Upper lobe of left lung (tissue), 6 donors: ENCODE results near the gene SIMC1. TPM values are rescaled to one million over a fixed set of nuclear protein-coding genes. Genes with fewer than 3 reads are reported as not detected.

Experiments
- ATAC-seq, 2 donors: fragments of 200-7000 bp; cut with Tn5 transposase; one replicate each; pipeline ENCODE4 v1.9.1; 2022; ENCODE audit warnings: mild to moderate bottlenecking in 2 of 2, moderate library complexity in 2 of 2; ENCODE audit not compliant: low FRiP score in 2 of 2
- DNase-seq, 2 donors: peaks; one replicate each; pipeline ENCODE4 v3.0.0-alpha.2; 2019 to 2020
- H3K27ac ChIP-seq, 4 donors: fragments of 200-600 bp; sonication (generic); one replicate each; pipeline ENCODE4 v1.5.1; 2016 to 2019
- H3K27me3 ChIP-seq, 4 donors: fragments of 200-600 bp; sonication (generic); one replicate each; pipeline ENCODE4 v1.5.1; 2017 to 2019
- H3K36me3 ChIP-seq, 4 donors: fragments of 200-600 bp; sonication (generic); one replicate each; pipeline ENCODE4 v1.5.1; 2016 to 2019
- H3K4me1 ChIP-seq, 4 donors: fragments of 200-600 bp; sonication (generic); one replicate each; pipeline ENCODE4 v1.5.1; 2018 to 2019
- H3K4me3 ChIP-seq, 4 donors: fragments of 200-600 bp; sonication (generic); one replicate each; pipeline ENCODE4 v1.5.1; 2017 to 2019; ENCODE audit warnings: mild to moderate bottlenecking in 2 of 4, moderate library complexity in 1 of 4
- H3K9me3 ChIP-seq, 4 donors: fragments of 200-600 bp; sonication (generic); one replicate each; pipeline ENCODE4 v1.5.1; 2018 to 2019
- EP300 ChIP-seq, 4 donors: sonication (generic); formaldehyde crosslinking; IDR thresholded peaks; one replicate each; pipeline ENCODE4 v1.5.1; 2017; ENCODE audit warnings: antibody characterized with exemption in 4 of 4, control low read depth in 2 of 4
- POLR2A ChIP-seq, 4 donors: fragments of 450-650 bp; IDR thresholded peaks; one replicate each; pipeline ENCODE4 v1.5.1; 2016 to 2017; ENCODE audit warnings: antibody characterized with exemption in 4 of 4, mild to moderate bottlenecking in 2 of 4
- POLR2AphosphoS5 ChIP-seq, 2 donors: sonication (generic); formaldehyde crosslinking; IDR thresholded peaks; one replicate each; pipeline ENCODE4 v1.5.1; 2017; ENCODE audit warnings: antibody characterized with exemption in 2 of 2
- WGBS, 2 donors: methylation state at CpG; one replicate each; pipeline ENCODE4 v1.1.5; 2017 to 2018; 5-methylcytosine and 5-hydroxymethylcytosine counted together
- total RNA-seq, 6 donors: library from RNA; depleted of rRNA in 4 of 6; stranded (reverse); fragments of >200 nt in 4 of 6; gene quantifications; one replicate each; pipeline versions ENCODE4 v1.1.0 to v1.2.1, GENCODE V29; 2016 to 2021
- TF ChIP-seq, protein P1 (sequence below), 6 experiments: fragments of 450-650 bp in 4 of 6; fragments of 200-600 bp in 2 of 6; sonication (generic) in 2 of 6; IDR thresholded peaks; one replicate each; pipeline ENCODE4 v1.5.1; 2016 to 2019; ENCODE audit warnings: antibody characterized with exemption in 6 of 6
- donor health status: DM: no; HTN: no; CAD: no; lungs with moderate emphysema.
- donor health status: DM: no; HTN: yes; CAD: no; lungs with severe emphysema.

The SIMC1 gene
- total RNA-seq, 6 donors from 2014 or later: 13.6 to 43.0 (median 21.2) TPM

DNA sequence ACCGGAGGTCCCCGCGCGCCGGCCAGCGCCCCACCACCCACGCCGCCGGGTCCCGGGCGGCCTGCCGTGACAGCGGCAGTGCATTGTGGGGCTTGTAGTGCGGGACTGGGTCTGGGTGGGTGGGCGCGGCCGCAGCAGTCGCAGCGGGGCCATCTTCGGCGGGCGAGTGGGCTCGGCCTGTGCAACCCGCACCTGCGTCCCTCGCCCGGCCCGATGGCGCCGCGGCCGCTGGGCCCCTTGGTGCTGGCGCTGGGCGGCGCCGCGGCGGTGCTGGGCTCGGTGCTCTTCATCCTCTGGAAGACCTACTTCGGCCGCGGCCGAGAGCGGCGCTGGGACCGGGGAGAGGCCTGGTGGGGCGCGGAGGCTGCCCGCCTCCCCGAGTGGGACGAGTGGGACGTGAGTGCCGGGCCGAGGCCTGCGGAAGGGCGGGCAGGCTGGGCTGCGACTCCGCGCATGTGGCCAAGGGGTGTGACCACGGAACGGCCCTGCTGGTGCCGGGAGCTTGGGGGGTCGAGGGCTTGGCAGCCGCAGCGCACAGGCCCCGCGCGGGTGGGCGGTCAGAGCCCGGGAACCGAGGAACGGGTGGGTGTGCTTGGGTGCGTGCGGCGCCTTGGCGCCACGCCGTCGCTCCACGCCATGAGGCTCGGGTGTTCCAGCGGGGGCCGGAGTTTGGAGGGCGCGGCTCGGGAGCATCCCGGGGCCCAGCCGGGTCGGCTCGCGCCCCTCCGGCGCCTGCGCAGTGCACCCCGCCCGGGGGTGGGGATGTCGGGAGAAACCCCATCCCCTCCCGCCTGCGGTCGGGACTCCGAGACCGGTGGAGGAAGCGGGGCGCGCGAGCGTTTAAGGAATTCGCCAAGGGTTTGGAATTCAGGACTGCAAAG lies 127.4 kb downstream of the SIMC1 start, which contains the start of gene ARL10:
Gene ARL10 (plus strand): TSS at position 137 of the 881 bp plus-strand sequence. CDS start 77 bp downstream, at position 214.
- H3K27me3 ChIP-seq: peaks cover 0 to 6% (median 0%) of the 10 kb centered on the region in 4 donors
- 0 to 2% methylated on average over 22 to 31 of the region's 108 CpGs for WGBS, 2 donors
- no peaks in the 10 kb centered on the region for H3K9me3 ChIP-seq
- H3K4me3 ChIP-seq: peak within 1 kb of the TSS; percentile 72 to 89 (median 84)
- H3K27ac ChIP-seq: peak within 1 kb of the TSS in 3 of 4 donors; percentile 2 to 79 (median 50)
- TF ChIP-seq POLR2A (IDR thresholded peaks at IDR 0.05): no peak
- no peak for TF ChIP-seq POLR2AphosphoS5 (IDR thresholded peaks at IDR 0.05)
- TF ChIP-seq, protein P1, sequence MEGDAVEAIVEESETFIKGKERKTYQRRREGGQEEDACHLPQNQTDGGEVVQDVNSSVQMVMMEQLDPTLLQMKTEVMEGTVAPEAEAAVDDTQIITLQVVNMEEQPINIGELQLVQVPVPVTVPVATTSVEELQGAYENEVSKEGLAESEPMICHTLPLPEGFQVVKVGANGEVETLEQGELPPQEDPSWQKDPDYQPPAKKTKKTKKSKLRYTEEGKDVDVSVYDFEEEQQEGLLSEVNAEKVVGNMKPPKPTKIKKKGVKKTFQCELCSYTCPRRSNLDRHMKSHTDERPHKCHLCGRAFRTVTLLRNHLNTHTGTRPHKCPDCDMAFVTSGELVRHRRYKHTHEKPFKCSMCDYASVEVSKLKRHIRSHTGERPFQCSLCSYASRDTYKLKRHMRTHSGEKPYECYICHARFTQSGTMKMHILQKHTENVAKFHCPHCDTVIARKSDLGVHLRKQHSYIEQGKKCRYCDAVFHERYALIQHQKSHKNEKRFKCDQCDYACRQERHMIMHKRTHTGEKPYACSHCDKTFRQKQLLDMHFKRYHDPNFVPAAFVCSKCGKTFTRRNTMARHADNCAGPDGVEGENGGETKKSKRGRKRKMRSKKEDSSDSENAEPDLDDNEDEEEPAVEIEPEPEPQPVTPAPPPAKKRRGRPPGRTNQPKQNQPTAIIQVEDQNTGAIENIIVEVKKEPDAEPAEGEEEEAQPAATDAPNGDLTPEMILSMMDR (IDR thresholded peaks at IDR 0.05): no peak
- TF ChIP-seq EP300 (IDR thresholded peaks at IDR 0.05): no peak
- ATAC-seq (peak in 1 of 2 donors; percentile 79), DNase-seq (peak; percentile 23 to 91)
- H3K36me3 ChIP-seq: peaks cover 0 to 13% (median 3%) of the 10 kb centered on the region in 4 donors
- H3K4me1 ChIP-seq: peaks cover 13 to 32% (median 22%) of the 10 kb centered on the region in 4 donors

DNA sequence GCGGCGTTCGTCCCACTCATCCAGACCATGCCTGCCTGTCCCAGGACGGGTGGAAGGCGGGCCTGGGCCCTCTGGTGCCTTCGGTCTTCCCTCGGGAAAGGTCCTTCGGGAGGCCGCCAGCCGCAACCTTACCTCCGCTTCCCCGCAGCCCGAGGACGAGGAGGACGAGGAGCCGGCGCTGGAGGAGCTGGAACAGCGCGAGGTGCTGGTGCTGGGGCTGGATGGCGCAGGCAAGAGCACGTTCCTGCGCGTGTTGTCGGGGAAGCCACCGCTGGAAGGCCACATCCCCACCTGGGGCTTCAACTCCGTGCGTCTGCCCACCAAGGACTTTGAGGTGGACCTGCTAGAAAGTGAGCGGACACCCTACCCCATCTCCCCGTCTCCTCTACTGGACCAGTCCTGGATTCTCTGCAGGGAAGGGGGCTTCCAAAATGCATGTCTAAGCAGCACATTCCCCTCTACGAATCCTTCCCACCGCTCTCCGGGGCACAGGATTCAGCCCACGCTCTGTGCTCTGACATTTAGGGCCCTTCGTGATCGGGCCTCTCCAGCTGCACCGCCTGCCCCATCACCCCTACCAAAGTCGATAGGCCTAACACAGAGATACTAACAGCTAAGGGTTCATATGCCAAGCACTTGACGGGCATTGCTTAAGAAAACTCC lies 128.1 kb downstream of the SIMC1 start:
- peaks cover 11 to 26% (median 20%) of the 10 kb centered on the region in 4 donors for H3K4me1 ChIP-seq
- DNase-seq: no peak
- no peak for ATAC-seq
- peaks cover 0 to 6% (median 0%) of the 10 kb centered on the region in 4 donors for H3K27me3 ChIP-seq
- peak overlapping the region; percentile 72 to 89 (median 84) for H3K4me3 ChIP-seq
- TF ChIP-seq, protein P1 (IDR thresholded peaks at IDR 0.05): no peak
- TF ChIP-seq POLR2A (IDR thresholded peaks at IDR 0.05) (no peak), POLR2AphosphoS5 (IDR thresholded peaks at IDR 0.05) (no peak), EP300 (IDR thresholded peaks at IDR 0.05) (no peak)
- H3K36me3 ChIP-seq: peaks cover 0 to 13% (median 3%) of the 10 kb centered on the region in 4 donors
- no peaks in the 10 kb centered on the region for H3K9me3 ChIP-seq
- whole genome bisulfite sequencing, 2 donors: 74 to 88% methylated on average over 16 to 38 of the region's 38 CpGs
- peak overlapping the region in 1 of 4 donors; percentile 79 for H3K27ac ChIP-seq

DNA sequence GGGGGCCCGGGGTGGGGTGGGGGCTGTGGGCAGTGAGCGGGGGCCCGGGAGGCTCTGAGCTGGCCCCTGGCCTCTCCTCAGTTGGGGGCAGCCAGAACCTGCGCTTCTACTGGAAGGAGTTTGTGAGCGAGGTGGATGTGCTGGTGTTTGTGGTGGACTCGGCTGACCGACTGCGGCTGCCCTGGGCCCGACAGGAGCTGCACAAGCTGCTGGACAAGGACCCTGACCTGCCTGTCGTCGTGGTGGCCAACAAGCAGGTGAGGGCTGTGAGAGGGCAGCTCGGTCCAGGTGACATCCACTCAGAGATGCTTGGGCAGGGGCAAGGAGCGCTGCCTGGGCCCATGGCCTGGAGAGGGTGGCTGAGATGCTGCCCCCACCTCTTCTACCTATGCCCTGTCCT lies 130.5 kb downstream of the SIMC1 start:
- DNase-seq (peak in 1 of 2 donors; percentile 67), ATAC-seq (no peak)
- 93 to 98% methylated on average over 8 to 13 of the region's 13 CpGs for WGBS, 2 donors
- no peaks in the 10 kb centered on the region for H3K9me3 ChIP-seq
- TF ChIP-seq, protein P1 (IDR thresholded peaks at IDR 0.05): no peak
- no peak for TF ChIP-seq EP300 (IDR thresholded peaks at IDR 0.05)
- TF ChIP-seq POLR2AphosphoS5 (IDR thresholded peaks at IDR 0.05): no peak
- TF ChIP-seq POLR2A (IDR thresholded peaks at IDR 0.05): no peak
- peaks cover 0 to 20% (median 3%) of the 10 kb centered on the region in 4 donors for H3K36me3 ChIP-seq
- H3K27me3 ChIP-seq: peaks cover 0 to 6% (median 0%) of the 10 kb centered on the region in 4 donors
- no peak overlapping the region for H3K27ac ChIP-seq
- no peak overlapping the region for H3K4me3 ChIP-seq
- H3K4me1 ChIP-seq: peaks cover 11 to 20% (median 16%) of the 10 kb centered on the region in 4 donors

DNA sequence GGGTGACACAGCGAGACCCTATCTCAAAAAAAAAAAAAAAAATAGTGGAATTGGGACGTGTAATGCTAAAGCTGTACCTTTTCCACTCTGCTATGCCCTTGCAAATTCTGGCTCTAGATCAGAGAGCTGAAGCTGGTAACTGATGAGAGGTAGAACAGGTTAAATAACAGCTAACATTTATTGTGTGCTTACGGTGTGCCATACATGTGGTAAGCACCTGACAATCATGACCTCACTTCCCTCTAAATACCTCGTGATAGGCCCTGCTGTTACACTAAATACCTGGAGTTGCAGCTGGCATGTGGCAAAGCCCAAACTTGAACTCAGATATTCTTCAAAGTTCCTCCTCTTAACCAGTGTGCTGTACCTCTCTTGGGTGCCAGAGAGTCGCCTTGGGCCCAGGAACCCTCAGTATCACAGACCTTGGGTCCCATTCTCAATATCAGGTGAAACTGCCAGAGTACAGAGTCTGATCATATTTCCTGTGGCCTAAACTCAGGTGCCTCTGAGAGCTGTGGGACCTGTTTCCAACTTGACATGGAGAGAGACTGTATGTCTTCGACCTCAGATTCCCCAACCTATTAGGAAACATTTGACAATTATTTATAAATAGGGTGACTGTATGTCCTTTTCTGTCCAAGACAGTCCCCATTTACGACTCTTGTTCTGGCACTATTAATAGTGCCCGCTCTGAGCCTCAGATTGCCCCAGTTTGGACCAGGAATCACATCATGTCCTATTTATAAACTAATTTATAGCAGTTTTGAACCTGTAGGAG lies 131.9 kb downstream of the SIMC1 start:
- ATAC-seq: no peak
- peaks cover 0 to 20% (median 3%) of the 10 kb centered on the region in 4 donors for H3K36me3 ChIP-seq
- H3K4me1 ChIP-seq: peaks cover 7 to 13% (median 12%) of the 10 kb centered on the region in 4 donors
- DNase-seq: no peak
- no peaks in the 10 kb centered on the region for H3K9me3 ChIP-seq
- TF ChIP-seq, protein P1 (IDR thresholded peaks at IDR 0.05): no peak
- TF ChIP-seq EP300 (IDR thresholded peaks at IDR 0.05) (no peak), POLR2A (IDR thresholded peaks at IDR 0.05) (no peak), POLR2AphosphoS5 (IDR thresholded peaks at IDR 0.05) (no peak)
- H3K27ac ChIP-seq: no peak overlapping the region
- 89% methylated on average over 8 of the region's 8 CpGs for WGBS, 2 donors
- no peak overlapping the region for H3K4me3 ChIP-seq
- H3K27me3 ChIP-seq: peaks cover 0 to 6% (median 0%) of the 10 kb centered on the region in 4 donors
